HEK293 (cell line): ENCODE measurements around the gene CPNE2.

Source experiments
- CTCF ChIA-PET: fragments of 350-600 bp; formaldehyde crosslinking; extraction: SDS; loops from one replicate; lab custom pipeline; 2021; ENCODE audit warnings: antibody characterized with exemption; lab: Yijun Ruan, JAX
- POLR2A ChIA-PET: fragments of 300-600 bp; formaldehyde crosslinking; extraction: SDS; loops from one replicate; lab custom pipeline; 2020; ENCODE audit warnings: antibody characterized with exemption, inconsistent platforms; lab: Yijun Ruan, JAX
- H3K27ac ChIP-seq: fragments of 200-500 bp; sonication (Bioruptor generic); 2 replicates; pipeline ENCODE4 v1.5.1; 2014; ENCODE audit warnings: low read depth, low read length, control low read depth, inconsistent platforms; ENCODE audit errors: extremely low read depth
- H3K36me3 ChIP-seq, 2 experiments: fragments of 200-500 bp in 1 of 2; sonication (Bioruptor generic) in 1 of 2; 1 replicate in 1 of 2; 2 replicates in 1 of 2; pipeline ENCODE4 v1.5.1; 2014 to 2017; ENCODE audit warnings: inconsistent platforms in 2 of 2, low read length in 2 of 2; ENCODE audit not compliant: control insufficient read depth in 2 of 2, insufficient read depth in 1 of 2
- H3K4me1 ChIP-seq: fragments of 200-500 bp; sonication (Bioruptor generic); 2 replicates; pipeline ENCODE4 v1.5.1; 2014; ENCODE audit warnings: mild to moderate bottlenecking, low read length, inconsistent platforms; ENCODE audit not compliant: control insufficient read depth, insufficient read depth
- H3K4me3 ChIP-seq: 2 replicates; pipeline ENCODE4 v1.5.1; 2011; ENCODE audit warnings: low read depth, mild to moderate bottlenecking, control low read depth, low read length, moderate library complexity
- H3K9me3 ChIP-seq: fragments of 200-500 bp; sonication (Bioruptor generic); 2 replicates; pipeline ENCODE4 v1.5.1; 2014; ENCODE audit warnings: low read depth, low read length, inconsistent platforms; ENCODE audit not compliant: control insufficient read depth, insufficient read depth
- GLIS2 ChIP-seq: fragments of 450-650 bp; formaldehyde crosslinking; IDR thresholded peaks from 2 replicates; pipeline ENCODE4 v1.5.1; 2016; ENCODE audit warnings: missing biosample characterization, missing genetic modification characterization
- MYNN ChIP-seq: fragments of 450-650 bp; formaldehyde crosslinking; IDR thresholded peaks from 2 replicates; pipeline ENCODE4 v1.5.1; 2016; ENCODE audit warnings: missing biosample characterization, missing genetic modification characterization, borderline replicate concordance
- PRDM1 ChIP-seq: fragments of 450-650 bp; formaldehyde crosslinking; IDR thresholded peaks from 2 replicates; pipeline ENCODE4; 2016; ENCODE audit warnings: missing biosample characterization, missing genetic modification characterization
- REPIN1 ChIP-seq: fragments of 450-650 bp; formaldehyde crosslinking; IDR thresholded peaks from 2 replicates; pipeline ENCODE4 v1.5.1; 2017; ENCODE audit warnings: missing biosample characterization, missing genetic modification characterization, low read depth
- SCRT2 ChIP-seq: fragments of 450-650 bp; formaldehyde crosslinking; IDR thresholded peaks from 2 replicates; pipeline ENCODE4 v1.5.1; 2016; ENCODE audit warnings: missing biosample characterization, missing genetic modification characterization
- SP3 ChIP-seq: fragments of 450-650 bp; formaldehyde crosslinking; IDR thresholded peaks from 2 replicates; pipeline ENCODE4 v1.5.1; 2016; ENCODE audit warnings: missing biosample characterization, missing genetic modification characterization
- ZNF133 ChIP-seq: fragments of 450-650 bp; formaldehyde crosslinking; IDR thresholded peaks from 2 replicates; pipeline ENCODE4 v1.5.1; 2016; ENCODE audit warnings: missing biosample characterization, missing genetic modification characterization
- ZNF157 ChIP-seq: fragments of 450-650 bp; formaldehyde crosslinking; IDR thresholded peaks from 2 replicates; pipeline ENCODE4 v1.5.1; 2016; ENCODE audit warnings: missing biosample characterization, missing genetic modification characterization
- ZNF175 ChIP-seq: fragments of 450-650 bp; formaldehyde crosslinking; IDR thresholded peaks from 2 replicates; pipeline ENCODE4 v1.5.1; 2016; ENCODE audit warnings: missing biosample characterization, missing genetic modification characterization
- ZNF184 ChIP-seq: fragments of 450-650 bp; IDR thresholded peaks from 2 replicates; pipeline ENCODE4 v1.5.1; 2018; ENCODE audit warnings: missing biosample characterization, mild to moderate bottlenecking, missing genetic modification characterization
- ZNF214 ChIP-seq: fragments of 450-650 bp; formaldehyde crosslinking; IDR thresholded peaks from 2 replicates; pipeline ENCODE4 v1.5.1; 2017; ENCODE audit warnings: missing biosample characterization, mild to moderate bottlenecking, missing genetic modification characterization, borderline replicate concordance
- ZNF223 ChIP-seq: fragments of 450-650 bp; formaldehyde crosslinking; IDR thresholded peaks from 2 replicates; pipeline ENCODE4 v1.5.1; 2016; ENCODE audit warnings: missing biosample characterization, missing genetic modification characterization
- ZNF555 ChIP-seq: fragments of 450-650 bp; formaldehyde crosslinking; conservative IDR thresholded peaks from 2 replicates; pipeline ENCODE4 v1.5.1; 2017; ENCODE audit warnings: missing biosample characterization, mild to moderate bottlenecking, missing genetic modification characterization, inconsistent platforms
- TF ChIP-seq, protein P1 (sequence below): fragments of 450-650 bp; formaldehyde crosslinking; IDR thresholded peaks from 2 replicates; pipeline ENCODE4 v1.5.1; 2016; ENCODE audit warnings: missing biosample characterization, missing genetic modification characterization
- TF ChIP-seq, protein P2 (sequence below): fragments of 450-650 bp; formaldehyde crosslinking; IDR thresholded peaks from 2 replicates; pipeline ENCODE4 v1.5.0; 2017; ENCODE audit warnings: missing biosample characterization, missing genetic modification characterization, borderline replicate concordance
- TF ChIP-seq, protein P3 (sequence below): fragments of 450-650 bp; formaldehyde crosslinking; IDR thresholded peaks from 2 replicates; pipeline ENCODE4 v1.5.1; 2016; ENCODE audit warnings: missing biosample characterization, missing genetic modification characterization
- TF ChIP-seq, protein P4 (sequence below): fragments of 450-650 bp; formaldehyde crosslinking; IDR thresholded peaks from 2 replicates; pipeline ENCODE4 v1.5.1; 2016; ENCODE audit warnings: missing biosample characterization, missing genetic modification characterization

The CPNE2 gene

DNA sequence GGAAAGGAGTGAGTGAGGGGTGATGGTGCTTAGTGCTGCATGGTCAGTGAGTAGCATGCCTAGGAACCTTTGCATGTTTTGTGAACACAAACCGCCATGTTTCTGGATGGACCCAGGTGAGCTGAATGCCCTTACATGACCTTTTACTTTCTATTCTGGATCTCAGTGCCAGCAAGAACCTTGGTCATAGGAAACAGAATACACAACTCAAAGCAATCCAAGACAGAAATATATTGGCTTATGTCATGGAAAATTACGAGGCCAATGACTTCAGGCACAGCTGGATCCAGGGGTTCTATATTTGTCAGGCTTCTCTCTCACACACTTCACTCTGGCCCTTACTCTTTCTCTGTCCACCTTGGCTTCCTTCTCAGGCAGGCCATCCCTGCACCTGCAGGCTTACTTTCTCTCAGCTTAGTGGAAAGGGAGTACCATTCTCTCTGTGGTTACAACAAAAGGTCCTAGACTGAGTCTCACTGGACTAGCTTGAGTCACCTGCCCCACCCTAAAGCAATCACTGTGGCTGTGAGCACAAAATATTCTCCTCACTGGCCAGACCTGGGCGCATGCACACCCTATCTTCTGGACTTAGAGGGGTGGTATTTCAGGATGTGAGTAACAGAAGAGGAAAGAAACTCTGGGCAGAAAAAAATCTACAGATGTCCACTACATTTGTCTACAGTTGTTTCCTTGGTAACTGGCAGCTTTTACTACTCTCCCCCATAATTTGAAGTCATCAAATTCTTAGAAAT is 20.4 kb upstream of the CPNE2 start:
- TF ChIP-seq, protein P1, sequence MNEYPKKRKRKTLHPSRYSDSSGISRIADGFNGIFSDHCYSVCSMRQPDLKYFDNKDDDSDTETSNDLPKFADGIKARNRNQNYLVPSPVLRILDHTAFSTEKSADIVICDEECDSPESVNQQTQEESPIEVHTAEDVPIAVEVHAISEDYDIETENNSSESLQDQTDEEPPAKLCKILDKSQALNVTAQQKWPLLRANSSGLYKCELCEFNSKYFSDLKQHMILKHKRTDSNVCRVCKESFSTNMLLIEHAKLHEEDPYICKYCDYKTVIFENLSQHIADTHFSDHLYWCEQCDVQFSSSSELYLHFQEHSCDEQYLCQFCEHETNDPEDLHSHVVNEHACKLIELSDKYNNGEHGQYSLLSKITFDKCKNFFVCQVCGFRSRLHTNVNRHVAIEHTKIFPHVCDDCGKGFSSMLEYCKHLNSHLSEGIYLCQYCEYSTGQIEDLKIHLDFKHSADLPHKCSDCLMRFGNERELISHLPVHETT (tag by site-specific recombination), result no peak
- no peak for TF ChIP-seq ZNF175 (tag by site-specific recombination)
- TF ChIP-seq ZNF223 (tag by site-specific recombination), result no peak
- no peak for TF ChIP-seq ZNF555 (tag by site-specific recombination)
- TF ChIP-seq SCRT2 (tag by site-specific recombination), result no peak
- TF ChIP-seq PRDM1, result peak; percentile 69
- TF ChIP-seq, protein P2, sequence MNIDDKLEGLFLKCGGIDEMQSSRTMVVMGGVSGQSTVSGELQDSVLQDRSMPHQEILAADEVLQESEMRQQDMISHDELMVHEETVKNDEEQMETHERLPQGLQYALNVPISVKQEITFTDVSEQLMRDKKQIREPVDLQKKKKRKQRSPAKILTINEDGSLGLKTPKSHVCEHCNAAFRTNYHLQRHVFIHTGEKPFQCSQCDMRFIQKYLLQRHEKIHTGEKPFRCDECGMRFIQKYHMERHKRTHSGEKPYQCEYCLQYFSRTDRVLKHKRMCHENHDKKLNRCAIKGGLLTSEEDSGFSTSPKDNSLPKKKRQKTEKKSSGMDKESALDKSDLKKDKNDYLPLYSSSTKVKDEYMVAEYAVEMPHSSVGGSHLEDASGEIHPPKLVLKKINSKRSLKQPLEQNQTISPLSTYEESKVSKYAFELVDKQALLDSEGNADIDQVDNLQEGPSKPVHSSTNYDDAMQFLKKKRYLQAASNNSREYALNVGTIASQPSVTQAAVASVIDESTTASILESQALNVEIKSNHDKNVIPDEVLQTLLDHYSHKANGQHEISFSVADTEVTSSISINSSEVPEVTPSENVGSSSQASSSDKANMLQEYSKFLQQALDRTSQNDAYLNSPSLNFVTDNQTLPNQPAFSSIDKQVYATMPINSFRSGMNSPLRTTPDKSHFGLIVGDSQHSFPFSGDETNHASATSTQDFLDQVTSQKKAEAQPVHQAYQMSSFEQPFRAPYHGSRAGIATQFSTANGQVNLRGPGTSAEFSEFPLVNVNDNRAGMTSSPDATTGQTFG (tag by site-specific recombination), result no peak
- no peak for TF ChIP-seq GLIS2 (tag by site-specific recombination)
- no peak for TF ChIP-seq MYNN
- CTCF ChIA-PET, result interaction anchor here (0.6 to 1.3 kb wide), 2 partner anchors 12 to 15 kb away, joined by 3 to 6 read pairs; no protein-coding TSS in a partner anchor

DNA sequence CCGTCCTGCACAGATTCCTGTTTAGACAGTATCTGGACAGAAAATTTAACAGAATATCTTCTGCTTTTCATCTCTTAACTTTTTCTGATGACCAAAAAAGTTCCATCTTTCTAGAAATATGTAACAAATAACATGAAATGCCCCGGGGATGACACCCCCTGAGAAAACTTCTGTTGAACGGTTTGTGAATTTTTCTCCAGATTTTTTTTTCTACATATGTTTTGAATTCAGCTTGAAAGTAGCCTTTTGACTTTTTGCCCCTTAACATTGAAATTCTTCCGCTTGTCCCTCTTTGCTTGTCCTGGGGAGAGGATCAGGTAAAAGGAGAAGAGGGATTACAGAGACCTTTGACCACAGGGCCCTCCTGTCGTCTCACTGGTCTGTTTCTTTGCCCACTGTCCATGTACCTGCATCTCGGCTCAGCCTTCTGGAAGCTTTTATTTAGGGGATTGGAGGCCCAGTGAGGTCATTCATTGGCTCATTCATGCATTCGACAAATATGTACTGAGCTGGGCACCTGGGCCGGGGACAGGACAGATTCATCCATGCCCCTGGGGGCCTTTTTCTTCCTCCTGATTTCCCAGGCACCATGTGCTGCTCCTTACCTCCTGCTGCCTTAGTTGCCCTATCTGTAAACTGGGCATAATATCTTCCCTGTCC is 19.6 kb upstream of the CPNE2 start:
- H3K4me3 ChIP-seq, result no peak overlapping the region
- no peaks in the 10 kb centered on the region for H3K4me1 ChIP-seq
- TF ChIP-seq REPIN1 (tag by site-specific recombination) (no peak), ZNF214 (tag by site-specific recombination) (no peak)
- TF ChIP-seq, protein P3, sequence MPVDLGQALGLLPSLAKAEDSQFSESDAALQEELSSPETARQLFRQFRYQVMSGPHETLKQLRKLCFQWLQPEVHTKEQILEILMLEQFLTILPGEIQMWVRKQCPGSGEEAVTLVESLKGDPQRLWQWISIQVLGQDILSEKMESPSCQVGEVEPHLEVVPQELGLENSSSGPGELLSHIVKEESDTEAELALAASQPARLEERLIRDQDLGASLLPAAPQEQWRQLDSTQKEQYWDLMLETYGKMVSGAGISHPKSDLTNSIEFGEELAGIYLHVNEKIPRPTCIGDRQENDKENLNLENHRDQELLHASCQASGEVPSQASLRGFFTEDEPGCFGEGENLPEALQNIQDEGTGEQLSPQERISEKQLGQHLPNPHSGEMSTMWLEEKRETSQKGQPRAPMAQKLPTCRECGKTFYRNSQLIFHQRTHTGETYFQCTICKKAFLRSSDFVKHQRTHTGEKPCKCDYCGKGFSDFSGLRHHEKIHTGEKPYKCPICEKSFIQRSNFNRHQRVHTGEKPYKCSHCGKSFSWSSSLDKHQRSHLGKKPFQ (tag by site-specific recombination), result no peak
- ChIA-PET CTCF (interaction anchor here (0.6 to 2.0 kb wide), 3 partner anchors 11 to 20 kb away, joined by 3 to 5 read pairs (median 3); partner anchors contain the start of gene CPNE2), POLR2A (no interaction called here)
- no peaks in the 10 kb centered on the region for H3K9me3 ChIP-seq
- no peaks in the 10 kb centered on the region for H3K36me3 ChIP-seq
- no peak overlapping the region for H3K27ac ChIP-seq

More for the DNA sequence above, 20.4 kb upstream of the CPNE2 start:
- Histone ChIP-seq H3K4me3 (no peak overlapping the region), H3K27ac (no peak overlapping the region), H3K36me3 (no peaks in the 10 kb centered on the region), H3K9me3 (no peaks in the 10 kb centered on the region), H3K4me1 (no peaks in the 10 kb centered on the region)
- POLR2A ChIA-PET, result no interaction called here

DNA sequence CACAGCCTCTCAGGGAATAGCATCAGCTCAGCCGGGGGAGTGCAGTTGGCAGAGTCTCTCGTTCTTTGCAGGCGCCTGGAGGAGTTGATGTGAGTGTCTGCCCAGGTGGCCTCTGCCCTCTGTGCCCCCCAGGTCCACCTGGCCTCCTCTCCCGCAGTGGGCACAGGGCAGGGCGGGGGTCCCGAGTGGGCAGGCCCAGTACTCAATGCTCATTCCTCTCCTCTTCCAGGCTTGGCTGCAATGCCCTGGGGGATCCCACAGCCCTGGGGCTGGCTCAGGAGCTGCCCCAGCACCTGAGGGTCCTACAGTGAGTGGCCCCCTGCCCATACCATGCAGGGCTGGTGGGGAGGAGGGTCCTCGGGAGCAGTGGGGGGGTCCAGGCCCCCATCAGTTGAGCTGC is 14.7 kb upstream of the CPNE2 start:
- Histone ChIP-seq H3K36me3 (no peaks in the 10 kb centered on the region), H3K27ac (no peak overlapping the region), H3K4me1 (no peaks in the 10 kb centered on the region), H3K9me3 (no peaks in the 10 kb centered on the region), H3K4me3 (no peak overlapping the region)
- CTCF ChIA-PET, result interaction anchor here (1.2 to 2.0 kb wide), 2 partner anchors 113 to 345 kb away, joined by 3 to 7 read pairs; no protein-coding TSS in a partner anchor
- TF ChIP-seq, protein P4, sequence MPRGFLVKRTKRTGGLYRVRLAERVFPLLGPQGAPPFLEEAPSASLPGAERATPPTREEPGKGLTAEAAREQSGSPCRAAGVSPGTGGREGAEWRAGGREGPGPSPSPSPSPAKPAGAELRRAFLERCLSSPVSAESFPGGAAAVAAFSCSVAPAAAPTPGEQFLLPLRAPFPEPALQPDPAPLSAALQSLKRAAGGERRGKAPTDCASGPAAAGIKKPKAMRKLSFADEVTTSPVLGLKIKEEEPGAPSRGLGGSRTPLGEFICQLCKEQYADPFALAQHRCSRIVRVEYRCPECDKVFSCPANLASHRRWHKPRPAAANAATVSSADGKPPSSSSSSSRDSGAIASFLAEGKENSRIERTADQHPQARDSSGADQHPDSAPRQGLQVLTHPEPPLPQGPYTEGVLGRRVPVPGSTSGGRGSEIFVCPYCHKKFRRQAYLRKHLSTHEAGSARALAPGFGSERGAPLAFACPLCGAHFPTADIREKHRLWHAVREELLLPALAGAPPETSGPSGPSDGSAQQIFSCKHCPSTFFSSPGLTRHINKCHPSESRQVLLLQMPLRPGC (tag by site-specific recombination), result no peak
- TF ChIP-seq ZNF157 (tag by site-specific recombination), result no peak
- no peak for TF ChIP-seq ZNF184 (tag by site-specific recombination)
- TF ChIP-seq ZNF133 (tag by site-specific recombination), result no peak
- no peak for TF ChIP-seq SP3
- POLR2A ChIA-PET, result no interaction called here
